HG02938 (cell line): ENCODE results near the gene HEXIM1.
A peak's percentile ranks its signal among the peaks of the same experiment; 100 is the strongest.

Experiments used
- ATAC-seq: cut with Tn5 transposase; IDR thresholded peaks from one replicate; pipeline ENCODE4 v1.9.1; 2021; ENCODE audit warnings: mild to moderate bottlenecking, moderate library complexity; ENCODE audit not compliant: unreplicated experiment

Gene HEXIM1

GRCh38 chr17:45148183-45149036, at the start of gene HEXIM1:
Gene HEXIM1, plus strand, starts transcription at chr17:45148475. Its CDS starts 716 bp downstream, at chr17:45149191.
- ATAC-seq, result peak; percentile 59

- no peak for ATAC-seq
These were observed 49.2 kb upstream of the HEXIM1 start for GRCh38 chr17:45098869-45099616.

GRCh38 chr17:45101546-45101882, 46.8 kb upstream of the HEXIM1 start:
- ATAC-seq, result no peak

GRCh38 chr17:45101883-45102811, 46.1 kb upstream of the HEXIM1 start:
- ATAC-seq, result no peak

GRCh38 chr17:45102856-45103255, 45.4 kb upstream of the HEXIM1 start:
- no peak for ATAC-seq

GRCh38 chr17:45103269-45103795, 44.9 kb upstream of the HEXIM1 start:
- ATAC-seq, result no peak

- ATAC-seq, result no peak
These were observed 44.2 kb upstream of the HEXIM1 start for GRCh38 chr17:45104029-45104428.

GRCh38 chr17:45104497-45104896, 43.8 kb upstream of the HEXIM1 start:
- no peak for ATAC-seq

- ATAC-seq, result no peak
These were observed 43.2 kb upstream of the HEXIM1 start for GRCh38 chr17:45104907-45105624.

- no peak for ATAC-seq
These were observed 42.2 kb upstream of the HEXIM1 start for GRCh38 chr17:45106096-45106495.

- no peak for ATAC-seq
These were observed 41.7 kb upstream of the HEXIM1 start for GRCh38 chr17:45106582-45106981.

GRCh38 chr17:45107293-45108010, 40.8 kb upstream of the HEXIM1 start:
- no peak for ATAC-seq

- ATAC-seq, result no peak
These were observed 40.2 kb upstream of the HEXIM1 start for GRCh38 chr17:45108051-45108450.

- ATAC-seq, result no peak
These were observed 39.4 kb upstream of the HEXIM1 start for GRCh38 chr17:45108595-45109521.

GRCh38 chr17:45110676-45111611, 37.3 kb upstream of the HEXIM1 start:
- no peak for ATAC-seq

GRCh38 chr17:45111850-45112249, 36.4 kb upstream of the HEXIM1 start:
- ATAC-seq, result no peak
